ENCODE data around the gene DMBT1. TPM values are rescaled to one million over a fixed set of nuclear protein-coding genes. Genes with fewer than 3 reads are reported as not detected.

Gene DMBT1
- total and polyA plus RNA-seq, 2 of the 4 experiments (the other 2 are of a cell fraction): under 0.01 TPM; not detected in 1

DNA sequence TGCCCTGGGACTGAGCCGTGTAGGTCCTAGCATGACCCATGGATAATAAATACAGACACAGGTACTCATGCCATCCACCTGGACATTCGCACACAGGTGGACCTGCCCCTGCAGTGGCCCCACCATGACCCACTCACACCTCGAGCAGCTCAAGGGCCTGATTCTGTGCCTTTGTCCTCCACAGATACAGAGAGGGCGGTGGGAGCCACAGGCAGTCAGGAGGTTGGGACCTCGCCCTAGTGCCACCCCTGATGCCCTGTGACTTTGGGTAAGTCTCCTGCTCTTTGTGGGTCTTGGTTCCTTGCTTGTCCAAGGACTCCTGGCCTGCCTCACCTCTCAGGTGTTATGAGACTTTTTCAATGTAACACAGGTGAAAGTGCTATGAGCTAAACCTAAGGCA lies 96.2 kb downstream of the DMBT1 start:
- Histone ChIP-seq H3K36me3 (ENCODE audit: control insufficient read depth, insufficient read depth, low read length) (no peaks in the 10 kb centered on the region), H3K14ac (replicated peaks; ENCODE audit: low read depth, low read length) (no peak overlapping the region), H3K9me1 (ENCODE audit: insufficient read depth, low read length) (no peaks in the 10 kb centered on the region), H3K23ac (ENCODE audit: low read depth, low read length) (no peak overlapping the region), H3K9ac (ENCODE audit: low read depth, low read length) (no peak overlapping the region), H4K20me1 (ENCODE audit: insufficient read depth, low read length) (no peaks in the 10 kb centered on the region), H2AFZ (replicated peaks; ENCODE audit: low read length, poor library complexity) (no peak overlapping the region), H2AK5ac (ENCODE audit: low read depth, low read length) (no peak overlapping the region), H2AK9ac (replicated peaks; ENCODE audit: low read depth, low read length, poor library complexity) (no peak overlapping the region), H4K91ac (ENCODE audit: insufficient read depth, low read depth, low read length) (no peak overlapping the region), H2BK20ac (ENCODE audit: low read depth, low read length) (no peak overlapping the region), H3K4me2 (ENCODE audit: low read depth, low read length) (no peak overlapping the region), H4K8ac (ENCODE audit: low read depth in 2 of 2, low read length in 2 of 2) (no peak overlapping the region), H3K4ac (ENCODE audit: low read depth, low read length) (no peak overlapping the region), H4K5ac (ENCODE audit: low read depth, low read length) (no peak overlapping the region), H3K27me3 (ENCODE audit: control insufficient read depth, insufficient read depth, low read length) (no peaks in the 10 kb centered on the region), H2BK120ac (ENCODE audit: low read depth, low read length) (no peak overlapping the region), H3K56ac (ENCODE audit: extremely low read depth, insufficient read depth, low read length) (no peak overlapping the region), H3K27ac (ENCODE audit: insufficient read depth, low read length) (no peak overlapping the region), H3K9me3 (ENCODE audit: control insufficient read depth, insufficient read depth, low read length) (no peaks in the 10 kb centered on the region), H3K79me1 (ENCODE audit: low read depth in 1 of 2, low read length in 2 of 2) (no peaks in the 10 kb centered on the region), H3K18ac (ENCODE audit: low read depth, low read length) (no peak overlapping the region), H2BK15ac (ENCODE audit: low read depth, low read length) (no peak overlapping the region), H2BK5ac (ENCODE audit: low read depth, low read length, poor library complexity, severe bottlenecking) (no peak overlapping the region), H3K4me1 (ENCODE audit: control insufficient read depth, insufficient read depth, low read length) (no peaks in the 10 kb centered on the region), H3K4me3 (ENCODE audit: insufficient read depth, low read depth, low read length) (no peak overlapping the region)
- dilution Hi-C loops (cut with HindIII; ENCODE audit: low sequenced_read_pairs, unreplicated experiment) (no loop called here), in situ Hi-C loops (cut with MboI; ENCODE audit: low sequenced_read_pairs) (loop anchor here (25.0 kb wide), 1 partner anchor 906 kb away; no protein-coding TSS in a partner anchor), intact Hi-C loops (cut with micrococcal nuclease) (no loop called here)
- DNase-seq: no peak
- CTCF ChIA-PET: no interaction called here
- 80% methylated on average over 1 of the region's 5 CpGs; no CpG with 5 or more reads in 1 of the 2 experiments for WGBS, 2 experiments (ENCODE audit: extremely low coverage in 2 of 2, insufficient read length in 1 of 2)
- TF ChIP-seq CTCF (conservative IDR thresholded peaks at IDR 0.05; ENCODE audit: low read depth, low read length) (no peak), RFX5 (IDR thresholded peaks at IDR 0.05; ENCODE audit: low read depth, low read length) (no peak), BHLHE40 (IDR thresholded peaks at IDR 0.05; ENCODE audit: low read depth, low read length) (no peak), CHD1 (IDR thresholded peaks at IDR 0.05; ENCODE audit: low read depth, low read length) (no peak), USF2 (IDR thresholded peaks at IDR 0.05; ENCODE audit: low read depth, low read length) (no peak), CEBPB (IDR thresholded peaks at IDR 0.05; ENCODE audit: low read depth, low read length) (no peak), RAD21 (IDR thresholded peaks at IDR 0.05; ENCODE audit: low read length) (no peak), SMC3 (IDR thresholded peaks at IDR 0.05; ENCODE audit: low read depth, low read length) (no peak), MAZ (IDR thresholded peaks at IDR 0.05; ENCODE audit: borderline replicate concordance, low read depth, low read length) (no peak), POLR2A (IDR thresholded peaks at IDR 0.05; ENCODE audit: low read depth, low read length) (no peak), RCOR1 (IDR thresholded peaks at IDR 0.05; ENCODE audit: insufficient replicate concordance, low read length) (no peak), MXI1 (IDR thresholded peaks at IDR 0.05; ENCODE audit: borderline replicate concordance, low read depth, low read length) (no peak), FOS (IDR thresholded peaks at IDR 0.05; ENCODE audit: low read depth, low read length) (no peak), MAFK (IDR thresholded peaks at IDR 0.05; ENCODE audit: low read depth, low read length) (no peak), NFE2L2 (IDR thresholded peaks at IDR 0.05; ENCODE audit: low read depth, low read length) (no peak)
- TF ChIP-seq, protein P1, sequence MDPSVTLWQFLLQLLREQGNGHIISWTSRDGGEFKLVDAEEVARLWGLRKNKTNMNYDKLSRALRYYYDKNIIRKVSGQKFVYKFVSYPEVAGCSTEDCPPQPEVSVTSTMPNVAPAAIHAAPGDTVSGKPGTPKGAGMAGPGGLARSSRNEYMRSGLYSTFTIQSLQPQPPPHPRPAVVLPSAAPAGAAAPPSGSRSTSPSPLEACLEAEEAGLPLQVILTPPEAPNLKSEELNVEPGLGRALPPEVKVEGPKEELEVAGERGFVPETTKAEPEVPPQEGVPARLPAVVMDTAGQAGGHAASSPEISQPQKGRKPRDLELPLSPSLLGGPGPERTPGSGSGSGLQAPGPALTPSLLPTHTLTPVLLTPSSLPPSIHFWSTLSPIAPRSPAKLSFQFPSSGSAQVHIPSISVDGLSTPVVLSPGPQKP (IDR thresholded peaks at IDR 0.05; ENCODE audit: borderline replicate concordance, low read depth, low read length): no peak
- no TSS peak for BruUV-seq (replicated peaks)
- POLR2A ChIA-PET (ENCODE audit: unreplicated experiment): no interaction called here
- no peak for ATAC-seq (ENCODE audit: low read depth)

Data from IMR-90 (cell line).